CD14-positive monocyte (primary cell): ENCODE results near the gene CCDC9B. TPM values are rescaled to one million over a fixed set of nuclear protein-coding genes. Genes with fewer than 3 reads are reported as not detected.

Experiments used
- DNase-seq, 3 donors: peaks; one replicate each; pipeline ENCODE4 v3.0.0-alpha.2; 2011 to 2022
- H2AFZ ChIP-seq: 2 replicates; pipeline ENCODE4 v1.6.0; 2012; ENCODE audit warnings: mild to moderate bottlenecking, low read depth, low read length, inconsistent platforms; ENCODE audit not compliant: insufficient read depth, poor library complexity, severe bottlenecking
- H3K27ac ChIP-seq, 2 donors: 1 replicate in 1 of 2; 2 replicates in 1 of 2; pipeline ENCODE4 v1.5.1; 2012 to 2013; ENCODE audit warnings: low read length in 2 of 2, control low read depth in 1 of 2, inconsistent platforms in 1 of 2, low read depth in 1 of 2, mild to moderate bottlenecking in 1 of 2
- H3K27me3 ChIP-seq, 2 donors: one replicate each; pipeline versions ENCODE4 v1.6.0 to v1.6.1; 2011 to 2013; ENCODE audit warnings: low read length in 2 of 2; ENCODE audit not compliant: control insufficient read depth in 2 of 2, insufficient read depth in 2 of 2
- H3K36me3 ChIP-seq, 2 donors: replicated peaks in 1 of 2; 1 replicate in 1 of 2; 2 replicates in 1 of 2; pipeline versions ENCODE4 v1.5.1 to v1.6.1; 2012 to 2013; ENCODE audit warnings: low read length in 2 of 2, control low read depth in 1 of 2, inconsistent platforms in 1 of 2, mild to moderate bottlenecking in 1 of 2; ENCODE audit not compliant: insufficient read depth in 2 of 2, control insufficient read depth in 1 of 2
- H3K4me1 ChIP-seq, 2 donors: 1 replicate in 1 of 2; 2 replicates in 1 of 2; pipeline versions ENCODE4 v1.5.1 to v1.6.1; 2012 to 2013; ENCODE audit warnings: low read length in 2 of 2, control low read depth in 1 of 2, inconsistent platforms in 1 of 2, mild to moderate bottlenecking in 1 of 2, moderate library complexity in 1 of 2; ENCODE audit not compliant: insufficient read depth in 2 of 2, control insufficient read depth in 1 of 2
- H3K4me2 ChIP-seq: replicated peaks from 2 replicates; pipeline ENCODE3; 2012; ENCODE audit warnings: low read length, moderate library complexity, mild to moderate bottlenecking; ENCODE audit not compliant: poor library complexity, severe bottlenecking; ENCODE audit errors: extremely low read depth
- H3K4me3 ChIP-seq, 3 experiments: fragments of 200-600 bp in 1 of 3; sonication (generic) in 1 of 3; replicated peaks in 1 of 3; 1 replicate in 2 of 3; 2 replicates in 1 of 3; pipeline ENCODE4 v1.5.1; 2011 to 2013; ENCODE audit warnings: low read length in 3 of 3, mild to moderate bottlenecking in 3 of 3, control low read depth in 2 of 3, low read depth in 2 of 3, inconsistent platforms in 1 of 3, moderate library complexity in 1 of 3
- H3K79me2 ChIP-seq: 2 replicates; pipeline ENCODE4 v1.6.0; 2012; ENCODE audit warnings: mild to moderate bottlenecking, control low read depth, inconsistent platforms, low read length, moderate library complexity; ENCODE audit not compliant: insufficient read depth
- H3K9ac ChIP-seq: 2 replicates; pipeline ENCODE4 v1.6.0; 2017; ENCODE audit warnings: low read length, mild to moderate bottlenecking; ENCODE audit not compliant: insufficient read depth, poor library complexity, severe bottlenecking
- H3K9me3 ChIP-seq, 2 donors: replicated peaks in 1 of 2; 1 replicate in 1 of 2; 2 replicates in 1 of 2; pipeline versions ENCODE4 v1.5.1 to v1.6.1; 2012 to 2013; ENCODE audit warnings: low read length in 2 of 2, control low read depth in 1 of 2; ENCODE audit not compliant: control insufficient read depth in 1 of 2, insufficient read depth in 1 of 2
- H4K20me1 ChIP-seq: 2 replicates; pipeline ENCODE4 v1.6.0; 2012; ENCODE audit warnings: mild to moderate bottlenecking, low read length, control low read depth, moderate library complexity; ENCODE audit not compliant: insufficient read depth
- H3K27ac Mint-ChIP-seq, 7 donors: one replicate each; pipeline ENCODE4 v1.8.0; 2020; ENCODE audit warnings: mild to moderate bottlenecking in 7 of 7, mixed read lengths in 7 of 7, moderate library complexity in 6 of 7, inconsistent platforms in 2 of 7
- H3K27me3 Mint-ChIP-seq, 3 donors: one replicate each; pipeline ENCODE4 v1.8.0; 2021 to 2022; ENCODE audit warnings: low read depth in 3 of 3, mild to moderate bottlenecking in 3 of 3, mixed read lengths in 3 of 3, moderate library complexity in 3 of 3, inconsistent platforms in 1 of 3
- H3K36me3 Mint-ChIP-seq, 2 donors: one replicate each; pipeline ENCODE4 v1.8.0; 2020; ENCODE audit warnings: mixed read lengths in 2 of 2, inconsistent platforms in 1 of 2, mild to moderate bottlenecking in 1 of 2
- H3K4me1 Mint-ChIP-seq: one replicate; pipeline ENCODE4 v1.8.0; 2020; ENCODE audit warnings: mild to moderate bottlenecking, mixed read lengths
- H3K4me3 Mint-ChIP-seq, 2 donors: one replicate each; pipeline ENCODE4 v1.8.0; 2020; ENCODE audit warnings: mild to moderate bottlenecking in 2 of 2, mixed read lengths in 2 of 2, moderate library complexity in 1 of 2
- H3K9me3 Mint-ChIP-seq, 7 donors: one replicate each; pipeline ENCODE4 v1.8.0; 2020 to 2022; ENCODE audit warnings: mixed read lengths in 7 of 7, mild to moderate bottlenecking in 6 of 7, moderate library complexity in 6 of 7, inconsistent platforms in 2 of 7
- CTCF ChIP-seq: fragments of 200-600 bp; IDR thresholded peaks from one replicate; pipeline ENCODE4 v1.8.0; 2022; ENCODE audit warnings: antibody characterized with exemption, mild to moderate bottlenecking
- WGBS: methylation state at CpG from one replicate; pipeline ENCODE4 v1.1.5; 2013; ENCODE audit warnings: missing lambda C conversion rate; ENCODE audit not compliant: insufficient coverage; 5-methylcytosine and 5-hydroxymethylcytosine counted together
- intact Hi-C, 2 donors: fragments of 100-400 bp; cut with micrococcal nuclease; formaldehyde crosslinking; loops; one replicate each; pipeline versions ENCODE4 v1.15.0 to v1.15.1; 2023
- polyA plus RNA-seq, 3 donors: library from polyadenylated mRNA; depleted of rRNA in 1 of 3; unstranded in 2 of 3; stranded (reverse) in 1 of 3; fragments of 300-500 nt in 2 of 3; fragments of >200 nt in 1 of 3; fragmentation: Illumina TruSeq in 2 of 3; gene quantifications; 1 replicate in 2 of 3; 2 replicates in 1 of 3; pipeline ENCODE4 v1.2.3, GENCODE V29; 2012 to 2021

The CCDC9B gene
- polyA plus RNA-seq, 3 donors: 0.13 to 2.2 (median 0.39) TPM

DNA sequence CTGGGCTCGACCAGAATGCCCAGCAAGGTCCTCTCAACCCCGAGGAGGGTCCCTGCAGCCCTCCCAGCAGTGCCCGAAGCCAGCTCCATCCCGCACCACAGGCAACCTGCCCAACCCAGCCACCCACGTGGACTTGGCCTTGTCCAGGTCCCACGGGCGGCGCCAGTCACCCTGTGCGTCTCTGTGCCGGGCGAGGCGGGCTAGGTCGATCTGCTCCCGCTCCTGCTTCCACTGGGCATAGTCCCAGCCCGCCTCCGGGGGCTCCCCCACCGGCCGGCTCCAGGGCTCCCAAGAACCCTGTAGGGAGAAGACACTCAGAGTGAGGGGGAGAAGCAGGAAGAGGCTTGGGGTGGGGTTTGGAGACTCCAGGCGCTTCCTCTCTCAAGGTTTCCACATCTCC, 3.1 kb downstream of the CCDC9B start:
- Histone ChIP-seq H3K27ac (no peak overlapping the region), H3K4me1 (peaks cover 84 to 91% of the 10 kb centered on the region in 2 donors), H3K9me3 (no peaks in the 10 kb centered on the region), H3K79me2 (no peaks in the 10 kb centered on the region), H4K20me1 (no peaks in the 10 kb centered on the region), H3K9ac (no peak overlapping the region), H3K27me3 (no peaks in the 10 kb centered on the region), H2AFZ (no peak overlapping the region), H3K4me3 (peak overlapping the region in 1 of 3 experiments; percentile 32), H3K36me3 (no peaks in the 10 kb centered on the region), H3K4me2 (peak overlapping the region; percentile 51)
- peaks cover 76% of the 10 kb centered on the region for H3K4me1 Mint-ChIP-seq
- H3K36me3 Mint-ChIP-seq: peaks cover 0 to 2% of the 10 kb centered on the region in 2 donors
- no peak for TF ChIP-seq CTCF
- peaks cover 0 to 2% (median 0%) of the 10 kb centered on the region in 7 donors for H3K9me3 Mint-ChIP-seq
- intact Hi-C loops: loop anchor here (5.0 kb wide), 2 partner anchors 55 to 60 kb away; partner anchors contain the start of gene ANKRD63 (in 1 of the 2)
- no peak for DNase-seq
- 85% methylated on average over 5 of the region's 19 CpGs for WGBS
- peak overlapping the region in 1 of 2 donors; percentile 76 for H3K4me3 Mint-ChIP-seq
- peaks cover 0 to 2% (median 2%) of the 10 kb centered on the region in 3 donors for H3K27me3 Mint-ChIP-seq
- no peak overlapping the region for H3K27ac Mint-ChIP-seq

DNA sequence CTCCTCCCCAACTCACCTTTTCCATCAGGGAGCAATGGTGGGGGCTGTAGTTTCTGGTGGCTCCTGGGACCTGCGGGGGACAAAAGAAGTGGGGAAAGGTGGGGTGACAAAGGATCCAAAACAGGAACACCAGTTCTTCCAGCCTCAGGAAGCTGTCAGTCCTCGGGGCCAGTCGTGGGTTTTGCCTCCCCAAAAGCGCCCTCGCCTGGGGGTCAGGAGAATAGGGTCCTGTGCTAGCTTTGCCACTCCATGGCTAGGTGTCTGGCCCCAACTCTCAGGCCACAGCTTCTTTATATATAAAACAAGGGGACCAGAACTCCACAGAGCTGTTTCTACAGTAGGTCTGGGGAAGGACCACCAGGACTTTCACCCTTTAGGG, 4.0 kb downstream of the CCDC9B start:
- Mint-ChIP-seq H3K4me3 (peak overlapping the region in 1 of 2 donors; percentile 59), H3K9me3 (peaks cover 0 to 2% (median 0%) of the 10 kb centered on the region in 7 donors), H3K4me1 (peaks cover 85% of the 10 kb centered on the region), H3K27me3 (peaks cover 0 to 3% (median 2%) of the 10 kb centered on the region in 3 donors), H3K36me3 (peaks cover 4 to 9% of the 10 kb centered on the region in 2 donors), H3K27ac (peak overlapping the region in 1 of 7 donors; percentile 90)
- Histone ChIP-seq H3K4me2 (peak overlapping the region; percentile 27), H3K79me2 (peaks cover 2% of the 10 kb centered on the region), H3K4me3 (no peak overlapping the region), H3K36me3 (peaks cover 0 to 3% of the 10 kb centered on the region in 2 donors), H3K4me1 (peaks cover 92 to 99% of the 10 kb centered on the region in 2 donors), H4K20me1 (no peaks in the 10 kb centered on the region), H3K27me3 (no peaks in the 10 kb centered on the region), H2AFZ (peak overlapping the region; percentile 55), H3K9me3 (no peaks in the 10 kb centered on the region), H3K27ac (no peak overlapping the region), H3K9ac (no peak overlapping the region)
- intact Hi-C loops: loop anchor here (5.0 kb wide), 2 partner anchors 54 to 59 kb away; partner anchors contain the start of gene ANKRD63 (in 1 of the 2)
- DNase-seq: peak; percentile 43 to 69 (median 64)
- 0% methylated on average over 5 of the region's 5 CpGs for WGBS
- peak; percentile 32 for TF ChIP-seq CTCF
